Heart left ventricle (tissue), 16 donors: ENCODE measurements around the gene ANKRD53. TPM values are rescaled to one million over a fixed set of nuclear protein-coding genes. Genes with fewer than 3 reads are reported as not detected.

Experiments used
- ATAC-seq, 4 donors: fragments of 200-7000 bp; cut with Tn5 transposase; one replicate each; pipeline ENCODE4 v1.9.1; 2020 to 2022; ENCODE audit warnings: moderate library complexity in 4 of 4, mild to moderate bottlenecking in 3 of 4, moderate number of reproducible peaks in 1 of 4
- DNase-seq, 5 donors: peaks; one replicate each; pipeline ENCODE4 v3.0.0-alpha.2; 2020
- H3K27ac ChIP-seq, 12 donors: fragments of 200-600 bp; sonication (generic) in 4 of 12; one replicate each; pipeline versions ENCODE4 v1.5.0 to v1.8.0; 2016 to 2022; ENCODE audit warnings: mild to moderate bottlenecking in 2 of 12
- H3K27me3 ChIP-seq, 9 donors: fragments of 200-600 bp; sonication (generic) in 2 of 9; one replicate each; pipeline versions ENCODE4 v1.5.1 to v1.8.0; 2016 to 2022; ENCODE audit warnings: mild to moderate bottlenecking in 3 of 9
- H3K36me3 ChIP-seq, 9 donors: fragments of 200-600 bp; sonication (generic) in 2 of 9; one replicate each; pipeline versions ENCODE4 v1.5.0 to v1.8.0; 2018 to 2022; ENCODE audit warnings: mild to moderate bottlenecking in 2 of 9
- H3K4me1 ChIP-seq, 12 donors: fragments of 200-600 bp; sonication (generic) in 4 of 12; one replicate each; pipeline versions ENCODE4 v1.5.0 to v1.8.0; 2016 to 2022; ENCODE audit warnings: mild to moderate bottlenecking in 3 of 12
- H3K4me3 ChIP-seq, 12 donors: fragments of 200-600 bp; sonication (generic) in 4 of 12; one replicate each; pipeline versions ENCODE4 v1.5.0 to v1.8.0; 2017 to 2022; ENCODE audit warnings: mild to moderate bottlenecking in 9 of 12, moderate library complexity in 4 of 12
- H3K9me3 ChIP-seq, 12 donors: fragments of 200-600 bp; sonication (generic) in 4 of 12; one replicate each; pipeline versions ENCODE4 v1.5.0 to v1.8.0; 2016 to 2022; ENCODE audit warnings: mild to moderate bottlenecking in 1 of 12
- POLR2A ChIP-seq, 2 donors: fragments of 450-650 bp; IDR thresholded peaks; one replicate each; pipeline ENCODE4 v1.6.1; 2017; ENCODE audit warnings: antibody characterized with exemption in 2 of 2, mild to moderate bottlenecking in 2 of 2, moderate library complexity in 2 of 2
- WGBS, 4 donors: extraction: QIAGEN DNeasy Blood & Tissue Kit in 2 of 4; methylation state at CpG; one replicate each; pipeline versions ENCODE4 v1.1.5 to v1.1.7; 2013 to 2018; 5-methylcytosine and 5-hydroxymethylcytosine counted together
- intact Hi-C, 10 donors: fragments of 100-400 bp; cut with DNase I; formaldehyde crosslinking; loops; one replicate each; pipeline versions ENCODE4 v1.11.1 to v1.14.2; 2022
- polyA plus RNA-seq, 2 donors: library from polyadenylated mRNA; stranded (reverse); fragments of 200-250 nt; gene quantifications; one replicate each; pipeline ENCODE4 v1.2.3, GENCODE V29; 2013
- total RNA-seq, 9 donors: library from RNA; depleted of rRNA in 2 of 9; stranded (reverse); fragments of >200 nt in 2 of 9; fragmentation: NEBNext Ultra II Directional in 3 of 9; extraction: Animal tissue kit (Norgen Biotek cat#: 25700) in 3 of 9; gene quantifications; one replicate each; pipeline versions ENCODE4 v1.1.0 to v1.2.4, GENCODE V29; 2016 to 2023
- TF ChIP-seq, protein P1 (sequence below), 12 donors: fragments of 200-600 bp; sonication (generic) in 4 of 12; IDR thresholded peaks; one replicate each; pipeline versions ENCODE4 v1.5.0 to v1.8.0; 2018 to 2022; ENCODE audit warnings: antibody characterized with exemption in 12 of 12, mild to moderate bottlenecking in 5 of 12
- donor health status: ischemic (EF 13 %, LVEDD 7.1; RV severe dilation, severe dysfunction).
- donor health status: healthy with polysubstance abuse.
- donor health status: DM: no; HTN: yes; CAD: no.
- donor health status: DM: no; HTN: no; CAD: no.
- donor health status: ischemic (EF 25% LVEDD 6.9; RV normal size, moderate dysfunction).
- donor health status: ischemic (EF 25% LVEDD 5.7; RV mildly dilated, moderate dysfunction).
- donor health status: healthy.
- donor health status: DM: yes; HTN: yes; CAD: no.
- donor health status: ischemic (EF 35%, LVEDD 5.7; RV mildly dilated, moderate dysfunction).
- donor health status: nonischemic (EF 11% LVEDD 7.7; RV severe dilation, severe dysfunction).
- donor health status: DM: yes; HTN: yes; CAD: no.
- donor health status: PGD.
- donor health status: ischemic (EF 29% LVEDD 5.4; RV normal size, mild dysfunction).
- donor health status: nonischemic (EF 23%, LVEDD 6.1; RV moderate dilation, normal function).

ANKRD53 gene
- total and polyA plus RNA-seq, 11 donors: 0.28 to 1.8 (median 0.44) TPM; not detected in 2

- Histone ChIP-seq H3K27ac (no peak overlapping the region), H3K27me3 (peaks cover 0 to 17% (median 4%) of the 10 kb centered on the region in 9 donors), H3K4me1 (no peaks in the 10 kb centered on the region), H3K9me3 (no peaks in the 10 kb centered on the region), H3K4me3 (no peak overlapping the region), H3K36me3 (no peaks in the 10 kb centered on the region)
- WGBS, 4 donors: 75 to 94% (median 82%) methylated on average over 8 to 10 of the region's 10 CpGs
- DNase-seq (no peak), ATAC-seq (peak in 1 of 4 donors; percentile 6)
- TF ChIP-seq, protein P1, sequence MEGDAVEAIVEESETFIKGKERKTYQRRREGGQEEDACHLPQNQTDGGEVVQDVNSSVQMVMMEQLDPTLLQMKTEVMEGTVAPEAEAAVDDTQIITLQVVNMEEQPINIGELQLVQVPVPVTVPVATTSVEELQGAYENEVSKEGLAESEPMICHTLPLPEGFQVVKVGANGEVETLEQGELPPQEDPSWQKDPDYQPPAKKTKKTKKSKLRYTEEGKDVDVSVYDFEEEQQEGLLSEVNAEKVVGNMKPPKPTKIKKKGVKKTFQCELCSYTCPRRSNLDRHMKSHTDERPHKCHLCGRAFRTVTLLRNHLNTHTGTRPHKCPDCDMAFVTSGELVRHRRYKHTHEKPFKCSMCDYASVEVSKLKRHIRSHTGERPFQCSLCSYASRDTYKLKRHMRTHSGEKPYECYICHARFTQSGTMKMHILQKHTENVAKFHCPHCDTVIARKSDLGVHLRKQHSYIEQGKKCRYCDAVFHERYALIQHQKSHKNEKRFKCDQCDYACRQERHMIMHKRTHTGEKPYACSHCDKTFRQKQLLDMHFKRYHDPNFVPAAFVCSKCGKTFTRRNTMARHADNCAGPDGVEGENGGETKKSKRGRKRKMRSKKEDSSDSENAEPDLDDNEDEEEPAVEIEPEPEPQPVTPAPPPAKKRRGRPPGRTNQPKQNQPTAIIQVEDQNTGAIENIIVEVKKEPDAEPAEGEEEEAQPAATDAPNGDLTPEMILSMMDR (IDR thresholded peaks at IDR 0.05): no peak
- TF ChIP-seq POLR2A (IDR thresholded peaks at IDR 0.05): no peak
- intact Hi-C loops: loop anchor here in 1 of 10 donors (5.0 kb wide), 1 partner anchor 144 kb away; the partner anchor contains the start of gene FIGLA
Measured at GRCh38 chr2:70936165-70936978, 42.1 kb upstream of the ANKRD53 start.

- intact Hi-C loops: loop anchor here in 1 of 10 donors (5.0 kb wide), 1 partner anchor 145 kb away; the partner anchor contains the start of gene FIGLA
- WGBS, 4 donors: 71 to 92% (median 74%) methylated on average over 5 to 10 of the region's 10 CpGs
- Histone ChIP-seq H3K36me3 (no peaks in the 10 kb centered on the region), H3K4me3 (no peak overlapping the region), H3K27me3 (peaks cover 0 to 12% (median 4%) of the 10 kb centered on the region in 9 donors), H3K9me3 (no peaks in the 10 kb centered on the region), H3K4me1 (no peaks in the 10 kb centered on the region), H3K27ac (no peak overlapping the region)
- TF ChIP-seq POLR2A (IDR thresholded peaks at IDR 0.05): no peak
- TF ChIP-seq, protein P1 (IDR thresholded peaks at IDR 0.05): no peak
- ATAC-seq (no peak), DNase-seq (peak in 1 of 5 donors; percentile 1)
Measured at GRCh38 chr2:70936979-70937811, 41.2 kb upstream of the ANKRD53 start.

DNA sequence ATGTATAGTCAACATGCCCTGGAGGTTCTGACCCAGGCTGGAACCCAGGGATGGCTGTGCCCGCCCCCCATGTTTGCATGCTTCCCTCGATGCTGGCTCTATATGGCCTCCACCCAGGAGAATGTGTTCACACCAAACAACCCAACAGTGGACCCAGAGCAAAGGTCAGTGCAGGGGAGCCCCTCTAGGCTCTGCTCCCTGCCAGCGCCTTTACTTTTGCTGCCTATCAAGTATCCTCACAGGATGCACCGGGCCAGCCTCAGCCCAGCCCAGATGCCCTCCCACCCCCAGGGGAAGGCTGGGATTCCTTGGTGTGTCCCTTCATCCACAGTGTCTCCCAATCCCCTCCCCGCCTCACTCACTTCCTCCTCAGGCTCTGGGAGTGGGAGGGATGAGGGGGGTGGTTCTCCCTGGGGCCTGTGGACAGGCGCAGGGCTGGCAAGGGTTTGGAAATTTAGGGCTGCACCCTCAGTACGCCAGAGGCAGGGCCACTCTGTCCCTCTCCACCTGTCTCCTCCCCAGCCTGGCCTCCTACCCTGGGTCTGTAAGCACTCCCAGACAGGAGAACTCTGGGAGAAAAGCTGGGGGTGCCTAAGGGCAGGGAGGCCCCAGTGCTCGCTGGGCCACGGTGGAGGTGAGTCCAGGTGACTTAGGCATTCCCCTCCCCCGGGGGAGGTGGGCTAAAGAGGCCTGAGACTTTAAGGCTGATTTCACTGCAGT lies 40.4 kb upstream of the ANKRD53 start:
- peaks cover 0 to 11% (median 4%) of the 10 kb centered on the region in 9 donors for H3K27me3 ChIP-seq
- no peak for TF ChIP-seq POLR2A (IDR thresholded peaks at IDR 0.05)
- TF ChIP-seq, protein P1 (IDR thresholded peaks at IDR 0.05): no peak
- peak in 1 of 5 donors; percentile 6 for DNase-seq

More for the DNA sequence above, 40.4 kb upstream of the ANKRD53 start:
- H3K4me3 ChIP-seq: no peak overlapping the region
- no peaks in the 10 kb centered on the region for H3K4me1 ChIP-seq
- peak in 1 of 4 donors; percentile 6 for ATAC-seq
- intact Hi-C loops: loop anchor here in 1 of 10 donors (5.0 kb wide), 1 partner anchor 146 kb away; the partner anchor contains the start of gene FIGLA
- 70 to 79% (median 75%) methylated on average over 10 of the region's 10 CpGs for WGBS, 4 donors
- H3K36me3 ChIP-seq: no peaks in the 10 kb centered on the region
- no peaks in the 10 kb centered on the region for H3K9me3 ChIP-seq
- no peak overlapping the region for H3K27ac ChIP-seq
